H4 (cell line): ENCODE results near the gene ZNF496. TPM values are rescaled to one million over a fixed set of nuclear protein-coding genes. Genes with fewer than 3 reads are reported as not detected.
A peak's percentile ranks its signal among the peaks of the same experiment; 100 is the strongest.
"Not testable (repeated sequence)": the region's sequence is repeated elsewhere in the genome, so short reads cannot be mapped to it uniquely, and the experiment has no call there.

Experiments used
- DNase-seq: peaks from one replicate; pipeline ENCODE4 v3.0.0-alpha.2; 2015; ENCODE audit warnings: low spot score
- total RNA-seq: library from RNA; depleted of rRNA; stranded (reverse); fragments of >200 nt; shearing (Covaris generic); gene quantifications from 2 replicates; pipeline ENCODE4 v1.2.3, GENCODE V29; 2014; rRNA removed

Gene ZNF496
- 11.8 and 14.3 TPM in 2 replicates for total RNA-seq

DNA sequence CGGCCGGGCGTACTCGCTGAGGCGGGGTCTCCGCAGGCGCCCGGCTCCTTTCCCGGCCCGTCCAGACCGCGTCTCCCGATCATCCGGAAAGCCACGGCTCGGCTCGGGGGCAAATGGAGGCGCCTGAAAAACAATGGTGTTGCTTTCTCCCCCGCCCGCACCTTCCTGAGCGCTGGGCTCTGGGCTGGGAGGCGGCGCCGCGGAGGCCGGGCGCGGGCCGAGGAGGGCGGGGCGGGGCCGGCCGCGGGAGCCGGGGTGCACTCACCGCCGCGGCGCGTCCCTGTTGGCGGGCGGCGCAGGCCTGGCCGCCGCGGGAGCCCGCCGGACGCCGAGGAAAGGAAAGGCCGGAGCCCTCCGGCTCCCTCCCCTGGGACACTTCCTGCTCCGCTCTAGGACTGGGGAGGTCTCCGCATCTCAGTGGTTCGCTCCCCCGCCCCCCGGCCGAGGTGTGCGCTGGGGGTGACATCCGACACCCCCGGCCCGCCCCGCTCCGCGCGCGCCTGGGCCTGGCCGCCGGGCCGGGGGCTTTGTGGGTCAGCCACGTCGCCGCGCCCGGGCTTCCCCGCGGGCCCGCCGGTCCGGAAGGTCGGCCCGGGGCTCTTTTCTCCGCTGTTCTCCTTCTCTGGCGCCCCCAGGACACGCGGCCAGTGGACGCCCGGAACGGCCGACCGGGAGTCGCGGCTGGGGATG lies at the start of gene ZNF496:
ZNF496 (minus strand) TSS at position 343 of the 690 bp plus-strand sequence. CDS start 2,289 bp downstream, outside the sequence.
- peak; percentile 76 for DNase-seq

DNA sequence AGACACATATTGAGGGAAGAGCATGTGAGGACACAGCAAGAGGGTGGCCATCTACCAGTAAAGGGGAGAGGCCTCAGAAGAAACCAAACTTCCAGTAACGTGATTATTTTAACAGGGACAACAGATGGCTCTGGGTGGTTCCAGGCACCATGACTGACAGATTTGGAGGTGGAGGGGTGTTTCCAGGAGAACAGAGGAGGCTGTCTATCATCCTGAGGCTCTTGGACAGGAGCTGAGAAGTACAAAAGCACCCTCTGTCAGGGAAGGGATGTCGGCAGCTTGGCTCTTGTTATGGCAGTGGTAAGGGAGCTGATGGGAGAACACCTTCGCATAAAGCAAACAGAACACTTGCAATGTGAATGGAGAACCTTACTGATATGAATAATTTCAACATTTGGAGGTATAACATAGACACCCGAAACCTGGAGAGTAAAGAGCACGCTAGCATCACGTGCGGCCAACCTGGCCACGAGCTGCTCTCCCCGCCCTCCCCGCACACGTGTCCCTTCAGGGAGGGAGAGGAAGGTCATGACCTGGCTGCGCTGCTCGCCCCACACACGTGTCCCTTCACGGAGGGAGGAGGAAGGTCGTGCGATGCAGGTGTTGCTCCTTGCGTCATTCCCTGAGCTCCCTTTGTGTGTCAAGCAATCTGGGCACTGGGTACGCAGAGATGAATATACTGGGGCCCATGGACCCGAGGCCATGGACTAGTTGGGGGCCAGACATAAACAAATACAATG lies 46.8 kb upstream of the ZNF496 start:
- DNase-seq: no peak

DNA sequence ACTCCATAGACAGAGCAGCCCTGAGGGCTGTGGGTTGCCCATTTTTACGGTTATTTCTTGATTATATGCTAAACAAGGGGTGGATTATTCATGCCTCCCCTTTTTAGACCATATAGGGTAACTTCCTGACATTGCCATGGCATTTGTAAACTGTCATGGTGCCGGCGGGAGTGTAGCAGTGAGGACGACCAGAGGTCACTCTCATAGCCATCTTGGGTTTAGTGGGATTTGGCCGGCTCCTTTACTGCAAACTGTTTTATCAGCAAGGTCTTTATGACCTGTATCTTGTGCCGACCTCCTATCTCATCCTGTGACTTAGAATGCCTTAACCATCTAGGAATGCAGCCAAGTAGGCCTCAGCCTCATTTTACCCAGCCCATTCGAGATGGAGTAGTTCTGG lies 46.0 kb upstream of the ZNF496 start:
- not testable (repeated sequence) for DNase-seq

DNA sequence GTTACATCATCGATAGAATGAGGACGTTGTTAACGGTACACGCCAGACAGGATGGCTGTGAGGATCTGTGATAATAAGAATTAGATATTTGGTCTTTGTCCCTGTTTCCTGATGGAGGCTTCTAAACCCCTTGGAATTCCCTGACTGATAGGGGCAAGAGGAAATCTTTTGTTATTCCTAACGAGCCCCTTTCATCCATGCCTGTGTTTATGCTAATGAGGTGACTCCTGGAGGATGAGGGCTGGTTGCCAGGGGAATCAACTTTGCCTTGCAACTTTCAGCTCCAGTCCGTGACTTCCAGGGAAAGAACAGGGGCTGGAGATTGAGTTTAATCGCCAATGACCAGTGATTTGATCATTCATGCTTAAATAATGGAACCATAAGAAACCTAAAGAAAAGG lies 45.0 kb upstream of the ZNF496 start:
- no peak for DNase-seq

- DNase-seq: no peak
Observed at GRCh38 chr1:247375747-247376146, 44.1 kb upstream of the ZNF496 start.

GRCh38 chr1:247374651-247375334 lies 43.1 kb upstream of the ZNF496 start:
- DNase-seq: not testable (repeated sequence)

DNA sequence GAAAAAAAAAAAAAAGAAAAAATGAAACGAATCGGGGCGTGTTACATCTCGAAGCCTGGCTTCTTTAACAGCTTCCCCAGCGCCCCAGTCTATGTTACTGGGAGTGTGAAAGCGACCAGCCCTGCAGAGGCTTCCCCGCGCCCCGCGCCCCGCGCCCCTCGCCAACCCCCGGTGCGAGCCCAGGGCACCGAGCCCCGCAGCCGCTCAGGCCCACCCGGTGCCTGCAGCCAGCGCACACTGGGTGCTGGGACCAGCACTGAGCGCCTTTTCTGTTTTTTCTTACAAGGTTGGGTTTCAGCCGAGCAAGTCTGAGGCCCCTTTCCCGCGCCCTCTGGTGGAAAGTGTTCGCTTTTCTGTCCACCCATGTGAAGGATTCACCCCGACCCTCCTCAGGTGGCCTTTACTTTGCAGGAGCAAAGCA lies 42.1 kb upstream of the ZNF496 start:
- no peak for DNase-seq

GRCh38 chr1:247371801-247372259 lies 40.2 kb upstream of the ZNF496 start:
- no peak for DNase-seq

DNA sequence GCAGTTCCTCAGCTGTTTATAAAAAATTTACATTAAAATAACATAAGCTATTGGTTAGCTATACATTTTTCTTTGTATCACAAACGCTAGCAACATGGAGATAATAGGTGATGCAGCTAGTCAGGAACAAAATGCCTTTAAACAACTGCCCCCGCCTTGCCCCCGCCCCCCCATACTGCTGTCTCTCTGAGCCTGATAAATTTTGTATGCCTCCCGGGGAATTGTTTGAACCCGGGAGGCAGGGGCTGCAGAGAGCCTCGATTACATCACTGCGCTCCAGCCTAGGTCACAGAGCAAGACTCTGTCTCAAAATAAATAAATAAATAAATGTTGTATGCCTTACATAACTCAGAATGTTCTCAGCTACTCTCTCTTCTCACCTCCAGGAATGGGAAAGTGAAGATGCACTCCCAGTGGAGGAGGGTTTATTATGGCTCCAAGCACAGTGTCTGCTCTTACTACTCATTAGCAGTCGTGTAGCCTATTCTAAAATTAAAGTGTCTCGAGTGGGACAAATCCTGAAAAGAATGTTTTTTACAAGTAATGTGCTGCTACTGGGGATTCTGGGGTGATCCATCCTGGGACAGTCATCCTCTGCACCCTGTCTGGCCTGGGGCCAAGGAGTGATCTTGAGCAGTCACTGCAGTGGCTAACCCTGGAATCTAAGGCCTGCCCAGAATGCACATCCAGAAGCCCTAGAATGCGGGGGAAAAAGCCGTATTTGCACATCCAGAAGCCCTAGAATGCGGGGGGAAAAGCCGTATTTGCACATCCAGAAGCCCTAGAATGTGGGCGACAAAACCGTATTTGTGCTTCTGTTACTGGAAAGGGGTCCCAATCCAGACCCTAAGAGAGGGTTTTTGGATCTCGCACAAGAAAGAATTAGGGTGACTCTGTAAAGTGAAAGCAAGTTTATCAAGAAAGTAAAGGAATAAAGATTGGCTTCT lies 39.4 kb upstream of the ZNF496 start:
- no peak for DNase-seq

DNA sequence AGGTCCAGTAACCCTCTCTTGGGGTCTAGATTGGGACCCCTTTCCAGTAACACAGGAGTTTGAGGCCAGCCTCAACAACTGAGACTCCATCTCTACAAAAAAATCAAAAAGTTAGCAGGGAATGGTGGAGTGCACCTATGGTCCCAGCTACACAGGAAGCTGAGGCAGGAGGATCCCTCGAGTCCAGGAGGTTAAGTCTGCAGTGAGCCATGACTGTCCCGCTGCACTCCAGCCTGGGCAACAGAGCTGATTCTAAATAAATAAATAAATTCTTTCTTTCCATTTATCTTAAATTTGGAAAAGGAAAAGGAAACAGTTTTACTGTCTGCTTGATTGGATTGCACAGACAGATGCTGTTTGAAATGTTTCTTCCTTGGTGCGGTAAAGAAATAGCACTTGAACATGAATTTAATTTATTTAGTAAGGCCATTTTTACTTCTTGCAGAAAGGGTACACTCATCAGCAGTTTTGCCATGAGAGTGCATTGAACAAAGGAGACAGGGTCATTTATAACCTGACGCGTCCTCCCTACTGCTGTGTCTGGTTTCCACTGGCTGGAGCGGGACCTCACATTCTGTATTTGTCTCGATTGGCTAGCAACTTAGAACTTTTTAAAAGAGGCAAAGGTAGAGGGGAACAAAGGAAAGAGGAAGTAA lies 37.0 kb upstream of the ZNF496 start:
- DNase-seq: no peak

DNA sequence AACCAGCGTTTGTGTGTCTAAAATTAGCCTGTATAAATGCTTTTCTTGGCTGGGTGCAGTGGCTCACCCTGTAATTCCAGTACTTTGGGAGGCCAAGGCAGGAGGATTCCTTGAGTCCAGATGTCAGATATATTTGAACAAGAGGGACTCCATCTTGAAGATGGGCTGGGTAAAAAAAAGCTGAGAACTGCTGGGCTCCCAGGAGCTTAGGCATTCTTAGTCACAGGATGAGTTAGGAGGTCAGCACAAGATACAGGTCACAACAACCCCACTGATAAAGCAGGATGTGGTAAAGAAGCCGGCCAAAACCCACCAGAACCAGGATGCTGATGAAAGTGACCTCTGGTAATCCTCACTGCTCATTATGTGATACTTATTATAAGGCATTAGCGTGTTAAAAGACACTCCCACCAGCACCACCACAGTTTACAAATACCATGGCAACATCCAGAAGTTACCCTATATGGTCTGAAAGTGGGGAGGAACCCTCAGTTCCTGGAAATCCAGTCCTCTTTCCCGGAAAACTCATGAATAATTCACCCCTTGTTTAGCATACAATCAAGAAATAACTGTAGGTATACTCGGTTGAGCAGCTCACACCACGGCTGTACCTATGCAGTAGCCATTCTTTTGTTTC lies 36.2 kb upstream of the ZNF496 start:
- peak; percentile 68 for DNase-seq

GRCh38 chr1:247366926-247367645 lies 35.4 kb upstream of the ZNF496 start:
- DNase-seq: no peak

DNA sequence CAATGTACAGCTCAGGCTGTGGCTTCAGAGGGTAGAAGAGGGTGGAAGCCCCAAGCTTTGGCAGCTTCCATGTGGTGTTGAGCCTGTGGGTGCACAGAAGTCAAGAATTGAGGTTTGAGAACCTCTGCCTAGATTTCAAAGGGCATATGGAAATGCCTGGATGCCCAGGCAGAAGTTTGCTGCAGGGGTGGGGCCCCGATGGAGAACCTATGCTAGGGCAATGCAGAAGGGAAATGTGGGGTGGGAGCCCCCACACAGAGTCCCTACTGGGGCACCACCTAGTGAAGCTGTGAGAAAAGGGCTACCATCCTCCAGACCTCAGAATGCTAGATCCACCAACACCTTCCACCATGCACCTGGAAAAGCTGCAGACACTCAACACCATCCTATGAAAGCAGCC lies 34.7 kb upstream of the ZNF496 start:
- DNase-seq: not testable (repeated sequence)

DNA sequence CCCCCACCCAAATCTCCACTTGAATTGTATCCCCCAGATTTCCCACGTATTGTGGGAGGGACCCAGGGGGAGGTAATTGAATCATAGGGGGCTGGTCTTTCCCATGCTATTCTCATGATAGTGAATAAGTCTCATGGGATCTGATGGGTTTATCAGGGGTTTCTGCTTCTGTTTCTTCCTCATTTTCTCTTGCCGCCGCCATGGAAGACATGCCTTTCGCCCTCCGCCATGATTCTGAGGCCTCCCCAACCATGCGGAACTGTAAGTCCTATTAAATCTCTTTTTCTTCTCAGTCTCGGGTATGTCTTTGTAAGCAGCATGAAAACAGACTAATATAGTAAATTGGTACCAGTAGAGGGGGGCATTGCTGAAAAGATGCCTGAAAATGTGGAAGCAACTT lies 33.4 kb upstream of the ZNF496 start:
- no peak for DNase-seq

DNA sequence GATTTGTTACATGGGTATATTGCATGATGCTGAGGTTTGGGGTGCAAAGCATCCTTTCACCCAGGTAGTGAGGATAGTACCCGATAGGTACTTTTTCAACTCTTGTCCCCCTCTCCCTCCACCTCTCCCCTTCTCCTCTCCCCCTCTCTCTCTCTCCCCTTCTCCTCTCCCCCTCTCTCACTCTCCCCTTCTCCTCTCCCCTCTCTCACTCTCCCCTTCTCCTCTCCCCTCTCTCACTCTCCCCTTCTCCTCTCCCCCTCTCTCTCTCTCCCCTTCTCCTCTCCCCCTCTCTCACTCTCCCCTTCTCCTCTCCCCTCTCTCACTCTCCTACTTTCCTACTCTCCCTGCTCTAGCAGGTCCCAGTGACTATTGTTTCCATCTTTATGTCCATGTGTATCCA lies 31.3 kb upstream of the ZNF496 start:
- DNase-seq: not testable (repeated sequence)

- no peak for DNase-seq
Observed at GRCh38 chr1:247362153-247362552, 30.5 kb upstream of the ZNF496 start.

DNA sequence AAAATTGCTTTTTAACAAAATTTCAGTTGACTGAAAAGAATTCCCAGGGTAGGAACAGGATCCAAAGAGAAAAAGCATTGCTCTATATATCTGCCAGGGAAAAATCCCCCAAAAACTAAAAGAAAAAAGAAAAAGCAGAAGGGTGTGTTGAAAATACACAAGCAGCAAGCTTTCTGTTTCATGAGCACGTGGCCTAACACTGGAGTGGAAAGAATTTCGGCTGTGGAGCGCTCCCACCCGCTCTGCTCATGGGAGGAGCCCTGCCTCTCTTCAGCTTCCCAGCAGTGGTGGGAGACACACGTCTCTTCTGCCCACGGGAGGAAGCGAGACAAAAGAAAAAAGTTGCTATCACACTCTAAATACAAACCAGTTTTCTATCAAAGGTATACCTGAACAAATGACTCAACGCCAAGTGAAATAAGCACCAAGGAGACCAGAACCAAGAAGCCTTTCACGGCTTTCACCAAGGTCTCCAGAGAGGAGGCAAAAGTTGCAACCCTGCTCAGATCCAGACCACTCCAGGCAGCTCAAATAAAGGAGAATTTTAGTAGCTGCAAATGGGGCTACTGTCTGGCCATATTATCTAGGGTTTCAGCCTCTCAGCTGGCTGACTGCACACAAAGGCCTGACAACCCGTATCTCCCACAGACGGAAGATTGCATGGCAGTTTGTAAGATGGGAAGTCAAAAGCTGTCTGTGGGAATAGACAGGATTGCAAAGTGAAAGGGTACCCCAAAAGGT lies 29.5 kb upstream of the ZNF496 start:
- no peak for DNase-seq

DNA sequence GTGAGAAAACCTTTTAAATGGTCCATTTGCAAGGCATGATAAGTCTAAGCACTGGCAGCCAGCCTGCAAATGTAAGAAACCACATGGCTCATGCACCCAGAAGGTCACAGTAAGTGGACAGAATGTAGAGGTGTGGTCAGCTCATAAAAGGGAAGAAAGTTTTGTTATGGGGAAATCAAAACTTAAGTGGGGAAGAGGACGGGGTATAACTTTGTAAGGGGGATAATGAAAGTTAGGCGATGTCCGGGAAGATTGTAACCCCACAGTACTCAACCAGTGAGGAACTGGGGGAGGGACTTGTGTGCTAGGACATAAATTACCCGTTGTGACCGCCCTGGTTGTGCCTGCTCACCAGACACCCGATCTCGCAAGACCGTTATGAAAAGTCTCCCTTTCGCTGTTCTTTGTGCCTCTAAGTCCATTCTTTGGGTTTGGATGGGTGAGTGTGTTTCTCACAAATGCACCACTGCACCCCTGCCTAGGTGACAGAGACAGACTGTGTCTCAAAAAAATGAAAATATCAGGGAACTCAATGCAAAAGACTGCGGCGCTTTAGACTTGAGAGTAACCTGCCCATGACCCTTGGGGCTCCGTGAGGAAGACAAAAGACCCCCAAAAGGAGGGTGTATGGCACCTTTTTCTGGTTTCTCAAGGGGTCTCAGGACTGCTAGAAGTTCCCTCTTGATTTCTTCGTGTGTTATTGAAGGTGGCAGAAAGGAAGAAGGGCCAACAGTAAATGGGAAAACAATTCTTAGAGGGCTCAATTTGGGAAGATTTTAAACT lies 28.6 kb upstream of the ZNF496 start:
- DNase-seq: no peak
